ENCODE results near the gene HACD4.

Gene HACD4

GRCh38 chr9:20950707-20951106 lies 80.7 kb downstream of the HACD4 start:
- no peak for TF ChIP-seq NFIC (IDR thresholded peaks at IDR 0.05)
- TF ChIP-seq RAD21 (IDR thresholded peaks at IDR 0.05; ENCODE audit: low read depth) = no peak
- no peak for TF ChIP-seq YY1 (IDR thresholded peaks at IDR 0.05; ENCODE audit: low read depth)
